HEK293 (cell line): ENCODE results near the gene RIMKLB.
"Not testable (repeated sequence)": the region's sequence is repeated elsewhere in the genome, so short reads cannot be mapped to it uniquely, and the experiment has no call there.

Experiments
- CTCF ChIA-PET: fragments of 350-600 bp; formaldehyde crosslinking; extraction: SDS; loops from one replicate; lab custom pipeline; 2021; ENCODE audit warnings: antibody characterized with exemption; lab: Yijun Ruan, JAX
- POLR2A ChIA-PET: fragments of 300-600 bp; formaldehyde crosslinking; extraction: SDS; loops from one replicate; lab custom pipeline; 2020; ENCODE audit warnings: antibody characterized with exemption, inconsistent platforms; lab: Yijun Ruan, JAX
- H3K27ac ChIP-seq: fragments of 200-500 bp; sonication (Bioruptor generic); 2 replicates; pipeline ENCODE4 v1.5.1; 2014; ENCODE audit warnings: low read depth, low read length, control low read depth, inconsistent platforms; ENCODE audit errors: extremely low read depth
- H3K36me3 ChIP-seq, 2 experiments: fragments of 200-500 bp in 1 of 2; sonication (Bioruptor generic) in 1 of 2; 1 replicate in 1 of 2; 2 replicates in 1 of 2; pipeline ENCODE4 v1.5.1; 2014 to 2017; ENCODE audit warnings: inconsistent platforms in 2 of 2, low read length in 2 of 2; ENCODE audit not compliant: control insufficient read depth in 2 of 2, insufficient read depth in 1 of 2
- H3K4me1 ChIP-seq: fragments of 200-500 bp; sonication (Bioruptor generic); 2 replicates; pipeline ENCODE4 v1.5.1; 2014; ENCODE audit warnings: mild to moderate bottlenecking, low read length, inconsistent platforms; ENCODE audit not compliant: control insufficient read depth, insufficient read depth
- H3K4me3 ChIP-seq: 2 replicates; pipeline ENCODE4 v1.5.1; 2011; ENCODE audit warnings: low read depth, mild to moderate bottlenecking, control low read depth, low read length, moderate library complexity
- H3K9me3 ChIP-seq: fragments of 200-500 bp; sonication (Bioruptor generic); 2 replicates; pipeline ENCODE4 v1.5.1; 2014; ENCODE audit warnings: low read depth, low read length, inconsistent platforms; ENCODE audit not compliant: control insufficient read depth, insufficient read depth
- FEZF1 ChIP-seq: fragments of 450-650 bp; formaldehyde crosslinking; IDR thresholded peaks from 2 replicates; pipeline ENCODE4 v1.5.1; 2016; ENCODE audit warnings: missing biosample characterization, missing genetic modification characterization
- GLI2 ChIP-seq: fragments of 450-650 bp; formaldehyde crosslinking; IDR thresholded peaks from 2 replicates; pipeline ENCODE4; 2017; ENCODE audit warnings: missing biosample characterization, missing genetic modification characterization, low read depth, borderline replicate concordance
- KLF16 ChIP-seq: fragments of 450-650 bp; formaldehyde crosslinking; IDR thresholded peaks from 2 replicates; pipeline ENCODE4 v1.5.1; 2017; ENCODE audit warnings: missing biosample characterization, missing genetic modification characterization
- ZNF132 ChIP-seq: fragments of 450-650 bp; formaldehyde crosslinking; IDR thresholded peaks from 2 replicates; pipeline ENCODE4 v1.5.1; 2017; ENCODE audit warnings: missing biosample characterization, missing genetic modification characterization, borderline replicate concordance
- ZNF146 ChIP-seq: fragments of 450-650 bp; formaldehyde crosslinking; IDR thresholded peaks from 2 replicates; pipeline ENCODE4 v1.5.1; 2016; ENCODE audit warnings: missing biosample characterization, missing genetic modification characterization
- ZNF157 ChIP-seq: fragments of 450-650 bp; formaldehyde crosslinking; IDR thresholded peaks from 2 replicates; pipeline ENCODE4 v1.5.1; 2016; ENCODE audit warnings: missing biosample characterization, missing genetic modification characterization
- ZNF19 ChIP-seq: fragments of 450-650 bp; formaldehyde crosslinking; IDR thresholded peaks from 2 replicates; pipeline ENCODE4; 2016; ENCODE audit warnings: missing biosample characterization, missing genetic modification characterization, low read depth
- ZNF214 ChIP-seq: fragments of 450-650 bp; formaldehyde crosslinking; IDR thresholded peaks from 2 replicates; pipeline ENCODE4 v1.5.1; 2017; ENCODE audit warnings: missing biosample characterization, mild to moderate bottlenecking, missing genetic modification characterization, borderline replicate concordance
- ZNF560 ChIP-seq: fragments of 450-650 bp; formaldehyde crosslinking; IDR thresholded peaks from 2 replicates; pipeline ENCODE4 v1.5.1; 2017; ENCODE audit warnings: missing biosample characterization, missing genetic modification characterization, borderline replicate concordance
- ZNF624 ChIP-seq: fragments of 450-650 bp; formaldehyde crosslinking; IDR thresholded peaks from 2 replicates; pipeline ENCODE4 v1.5.1; 2017; ENCODE audit warnings: missing biosample characterization, missing genetic modification characterization
- ZNF664 ChIP-seq: fragments of 450-650 bp; formaldehyde crosslinking; IDR thresholded peaks from 2 replicates; pipeline ENCODE4 v1.5.1; 2016; ENCODE audit warnings: missing biosample characterization, missing genetic modification characterization
- ZNF707 ChIP-seq: fragments of 450-650 bp; formaldehyde crosslinking; IDR thresholded peaks from 2 replicates; pipeline ENCODE4 v1.5.1; 2016; ENCODE audit warnings: missing biosample characterization, missing genetic modification characterization
- ZNF792 ChIP-seq: fragments of 450-650 bp; formaldehyde crosslinking; IDR thresholded peaks from 2 replicates; pipeline ENCODE4 v1.5.1; 2016; ENCODE audit warnings: missing biosample characterization, missing genetic modification characterization
- ZNF843 ChIP-seq: fragments of 450-650 bp; formaldehyde crosslinking; IDR thresholded peaks from 2 replicates; pipeline ENCODE4 v1.5.1; 2016; ENCODE audit warnings: missing biosample characterization, missing genetic modification characterization
- ZSCAN23 ChIP-seq: fragments of 450-650 bp; formaldehyde crosslinking; IDR thresholded peaks from 2 replicates; pipeline ENCODE4 v1.5.1; 2016; ENCODE audit warnings: missing biosample characterization, missing genetic modification characterization
- ZSCAN30 ChIP-seq: fragments of 450-650 bp; IDR thresholded peaks from 2 replicates; pipeline ENCODE4 v1.5.1; 2018; ENCODE audit warnings: missing biosample characterization, mild to moderate bottlenecking, missing genetic modification characterization, moderate library complexity
- TF ChIP-seq, protein P1 (sequence below): fragments of 450-650 bp; formaldehyde crosslinking; IDR thresholded peaks from 2 replicates; pipeline ENCODE4 v1.5.1; 2016; ENCODE audit warnings: missing biosample characterization, missing genetic modification characterization
- TF ChIP-seq, protein P2 (sequence below): fragments of 450-650 bp; formaldehyde crosslinking; IDR thresholded peaks from 2 replicates; pipeline ENCODE4 v1.5.1; 2017; ENCODE audit warnings: missing biosample characterization, missing genetic modification characterization
- TF ChIP-seq, protein P3 (sequence below): fragments of 450-650 bp; formaldehyde crosslinking; IDR thresholded peaks from 2 replicates; pipeline ENCODE4 v1.5.1; 2016; ENCODE audit warnings: missing biosample characterization, missing genetic modification characterization

Gene RIMKLB

DNA sequence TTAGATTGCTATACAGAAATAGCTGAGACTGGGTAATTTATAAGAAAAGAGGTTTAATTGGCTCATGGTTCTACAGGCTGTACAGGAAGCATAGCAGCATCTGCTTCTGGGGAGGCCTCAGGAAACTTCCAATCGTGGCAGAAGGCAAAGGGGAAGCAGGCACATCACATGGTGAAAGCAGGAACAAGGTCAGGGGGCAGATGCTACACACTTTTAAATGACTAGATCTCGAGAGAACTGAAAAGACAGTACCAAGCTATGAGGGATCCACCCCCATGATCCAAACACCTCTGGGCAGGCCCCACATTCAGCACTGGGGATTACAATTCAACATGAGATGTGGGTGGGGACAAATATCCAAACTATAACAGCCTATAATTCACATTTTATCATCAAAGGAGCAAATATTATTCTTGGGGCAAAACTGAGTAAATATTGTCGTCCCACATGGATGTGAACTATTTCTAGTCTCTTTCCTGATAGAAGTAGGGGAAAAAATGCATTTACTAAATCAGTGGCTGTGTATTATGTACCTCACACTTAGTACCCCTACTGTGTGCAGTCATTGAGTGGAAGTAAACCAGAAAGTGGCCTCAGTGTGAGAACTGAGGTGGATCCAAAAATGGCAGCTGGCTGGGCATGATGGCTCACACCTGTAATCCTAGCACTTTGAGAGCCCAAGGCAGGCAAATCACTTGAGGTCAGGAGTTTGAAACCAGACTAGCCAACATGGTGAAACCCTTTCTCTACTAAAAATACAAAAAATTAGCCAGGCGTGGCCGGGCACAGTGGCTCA is 99.2 kb downstream of the RIMKLB start:
- no peaks in the 10 kb centered on the region for H3K4me1 ChIP-seq
- TF ChIP-seq ZNF843 (tag by site-specific recombination) (no peak), FEZF1 (tag by site-specific recombination) (no peak), KLF16 (tag by site-specific recombination) (no peak), ZNF664 (tag by site-specific recombination) (no peak), ZSCAN23 (tag by site-specific recombination) (no peak), ZNF214 (tag by site-specific recombination) (no peak), ZSCAN30 (tag by site-specific recombination) (no peak), ZNF157 (tag by site-specific recombination) (no peak), ZNF19 (no peak), ZNF792 (tag by site-specific recombination) (no peak), ZNF707 (no peak), ZNF560 (tag by site-specific recombination) (no peak), ZNF624 (tag by site-specific recombination) (no peak), GLI2 (tag by site-specific recombination) (no peak), ZNF132 (tag by site-specific recombination) (no peak)
- TF ChIP-seq, protein P1, sequence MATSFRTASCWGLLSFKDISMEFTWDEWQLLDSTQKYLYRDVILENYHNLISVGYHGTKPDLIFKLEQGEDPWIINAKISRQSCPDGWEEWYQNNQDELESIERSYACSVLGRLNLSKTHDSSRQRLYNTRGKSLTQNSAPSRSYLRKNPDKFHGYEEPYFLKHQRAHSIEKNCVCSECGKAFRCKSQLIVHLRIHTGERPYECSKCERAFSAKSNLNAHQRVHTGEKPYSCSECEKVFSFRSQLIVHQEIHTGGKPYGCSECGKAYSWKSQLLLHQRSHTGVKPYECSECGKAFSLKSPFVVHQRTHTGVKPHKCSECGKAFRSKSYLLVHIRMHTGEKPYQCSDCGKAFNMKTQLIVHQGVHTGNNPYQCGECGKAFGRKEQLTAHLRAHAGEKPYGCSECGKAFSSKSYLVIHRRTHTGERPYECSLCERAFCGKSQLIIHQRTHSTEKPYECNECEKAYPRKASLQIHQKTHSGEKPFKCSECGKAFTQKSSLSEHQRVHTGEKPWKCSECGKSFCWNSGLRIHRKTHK (tag by site-specific recombination): no peak
- TF ChIP-seq, protein P2, sequence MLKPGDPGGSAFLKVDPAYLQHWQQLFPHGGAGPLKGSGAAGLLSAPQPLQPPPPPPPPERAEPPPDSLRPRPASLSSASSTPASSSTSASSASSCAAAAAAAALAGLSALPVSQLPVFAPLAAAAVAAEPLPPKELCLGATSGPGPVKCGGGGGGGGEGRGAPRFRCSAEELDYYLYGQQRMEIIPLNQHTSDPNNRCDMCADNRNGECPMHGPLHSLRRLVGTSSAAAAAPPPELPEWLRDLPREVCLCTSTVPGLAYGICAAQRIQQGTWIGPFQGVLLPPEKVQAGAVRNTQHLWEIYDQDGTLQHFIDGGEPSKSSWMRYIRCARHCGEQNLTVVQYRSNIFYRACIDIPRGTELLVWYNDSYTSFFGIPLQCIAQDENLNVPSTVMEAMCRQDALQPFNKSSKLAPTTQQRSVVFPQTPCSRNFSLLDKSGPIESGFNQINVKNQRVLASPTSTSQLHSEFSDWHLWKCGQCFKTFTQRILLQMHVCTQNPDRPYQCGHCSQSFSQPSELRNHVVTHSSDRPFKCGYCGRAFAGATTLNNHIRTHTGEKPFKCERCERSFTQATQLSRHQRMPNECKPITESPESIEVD (tag by site-specific recombination): no peak
- TF ChIP-seq, protein P3, sequence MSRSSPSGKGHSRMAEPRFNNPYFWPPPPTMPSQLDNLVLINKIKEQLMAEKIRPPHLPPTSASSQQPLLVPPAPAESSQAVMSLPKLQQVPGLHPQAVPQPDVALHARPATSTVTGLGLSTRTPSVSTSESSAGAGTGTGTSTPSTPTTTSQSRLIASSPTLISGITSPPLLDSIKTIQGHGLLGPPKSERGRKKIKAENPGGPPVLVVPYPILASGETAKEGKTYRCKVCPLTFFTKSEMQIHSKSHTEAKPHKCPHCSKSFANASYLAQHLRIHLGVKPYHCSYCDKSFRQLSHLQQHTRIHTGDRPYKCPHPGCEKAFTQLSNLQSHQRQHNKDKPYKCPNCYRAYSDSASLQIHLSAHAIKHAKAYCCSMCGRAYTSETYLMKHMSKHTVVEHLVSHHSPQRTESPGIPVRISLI: no peak
- no peak overlapping the region for H3K27ac ChIP-seq
- ChIA-PET POLR2A (no interaction called here), CTCF (no interaction called here)
- H3K4me3 ChIP-seq: no peak overlapping the region
- no peaks in the 10 kb centered on the region for H3K9me3 ChIP-seq
- H3K36me3 ChIP-seq: no peaks in the 10 kb centered on the region

DNA sequence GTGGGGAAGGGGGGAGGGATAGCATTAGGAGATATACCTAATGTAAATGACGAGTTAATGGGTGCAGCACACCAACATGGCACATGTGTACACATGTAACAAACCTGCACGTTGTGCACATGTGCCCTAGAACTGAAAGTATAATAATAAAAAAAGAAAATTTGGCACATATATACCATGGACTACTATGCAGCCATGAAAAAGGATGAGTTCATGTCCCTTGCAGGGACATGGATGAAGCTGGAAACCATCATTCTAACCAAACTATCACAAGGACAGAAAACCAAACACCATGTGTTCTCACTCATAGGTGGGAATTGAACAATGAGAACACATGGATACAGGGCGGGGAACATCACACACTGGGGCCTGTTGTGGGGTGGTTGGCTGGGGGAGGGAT is 103.4 kb downstream of the RIMKLB start:
- CTCF ChIA-PET, H3K4me3 ChIP-seq, H3K27ac ChIP-seq, POLR2A ChIA-PET, H3K9me3 ChIP-seq, H3K36me3 ChIP-seq, H3K4me1 ChIP-seq: not testable (repeated sequence)
- peak; percentile 94 for TF ChIP-seq ZNF146 (tag by site-specific recombination)

DNA sequence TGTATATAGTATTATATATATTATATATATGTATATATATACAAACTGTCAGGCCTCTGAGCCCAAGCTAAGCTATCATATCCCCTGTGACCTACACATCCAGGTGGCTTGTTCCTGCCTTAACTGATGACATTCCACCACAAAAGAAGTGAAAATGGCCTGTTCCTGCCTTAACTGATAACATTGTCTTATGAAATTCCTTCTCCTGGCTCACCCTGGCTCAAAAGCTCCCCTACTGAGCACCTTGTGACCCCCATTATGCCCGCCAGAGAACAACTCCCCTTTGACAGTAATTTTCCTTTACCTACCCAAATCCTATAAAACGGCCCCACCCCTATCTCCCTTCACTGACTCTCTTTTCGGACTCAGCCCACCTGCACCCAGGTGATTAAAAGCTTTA is 107.0 kb downstream of the RIMKLB start:
- H3K4me1 ChIP-seq, H3K9me3 ChIP-seq, H3K4me3 ChIP-seq, POLR2A ChIA-PET, H3K27ac ChIP-seq, H3K36me3 ChIP-seq, CTCF ChIA-PET: not testable (repeated sequence)
